GM19193 (cell line): ENCODE measurements around the gene MRPS14.

Experiments used
- POLR2A ChIP-seq: IDR thresholded peaks from 4 replicates; pipeline ENCODE4 v1.6.1; 2011; ENCODE audit not compliant: insufficient read depth, insufficient read length; ENCODE audit errors: extremely low read depth

MRPS14 gene

DNA sequence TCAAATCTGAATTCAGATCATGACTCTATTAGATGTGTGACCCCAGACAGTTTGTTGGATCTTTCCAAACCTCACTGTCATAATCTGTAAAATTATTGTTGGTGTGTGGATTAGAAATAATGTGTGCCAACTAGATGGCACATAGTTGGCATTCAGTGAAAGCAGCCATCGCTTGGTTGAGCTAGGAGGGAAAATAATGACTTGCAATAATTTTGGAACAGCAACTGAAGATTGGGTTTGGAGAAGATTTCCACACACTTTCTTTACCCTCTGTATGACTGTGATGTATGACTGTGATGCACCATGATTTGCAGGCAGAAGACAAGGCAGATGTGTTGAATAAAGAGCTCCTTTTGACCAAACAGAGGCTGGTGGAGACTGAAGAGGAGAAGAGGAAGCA lies 47.5 kb downstream of the MRPS14 start:
- TF ChIP-seq POLR2A = no peak

DNA sequence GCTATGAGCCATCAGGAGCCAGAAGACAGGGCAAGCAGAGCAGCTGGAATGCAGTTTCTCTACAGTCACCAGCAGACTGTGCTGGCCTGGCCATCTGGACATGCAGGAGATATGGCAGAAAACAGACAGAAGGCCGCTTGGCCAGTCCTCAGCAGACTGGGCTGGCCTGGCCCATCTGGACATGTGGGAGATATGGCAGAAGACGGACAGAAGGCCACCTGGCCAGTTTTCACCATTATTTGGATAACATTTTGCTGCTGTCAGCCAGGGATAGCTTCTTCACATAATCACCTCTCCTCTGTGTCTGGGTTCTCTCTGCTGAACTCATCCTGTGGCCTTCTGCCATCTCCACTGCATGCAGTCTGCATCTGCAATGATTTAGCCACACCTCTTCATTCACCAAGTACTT lies 48.5 kb downstream of the MRPS14 start:
- no peak for TF ChIP-seq POLR2A

DNA sequence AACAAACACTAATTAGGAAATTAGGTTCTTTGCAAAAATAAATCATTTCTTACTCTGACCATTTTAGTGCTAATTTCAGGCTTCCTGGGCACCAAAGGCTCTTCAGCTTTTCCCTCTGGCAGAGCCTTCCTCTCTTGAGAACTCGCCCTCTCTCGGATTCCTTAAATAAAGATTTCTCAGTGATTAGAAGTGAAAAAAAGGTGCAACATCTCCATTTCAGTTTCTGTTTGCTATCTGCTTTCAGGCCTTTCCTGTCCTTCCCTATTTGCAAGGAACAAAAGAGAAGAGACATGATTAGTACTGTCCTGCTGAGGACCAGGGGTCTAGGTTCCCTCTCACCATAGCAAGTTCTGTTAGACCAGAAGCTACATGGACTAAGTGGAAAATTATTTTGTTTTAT lies 51.3 kb downstream of the MRPS14 start:
- TF ChIP-seq POLR2A = no peak

DNA sequence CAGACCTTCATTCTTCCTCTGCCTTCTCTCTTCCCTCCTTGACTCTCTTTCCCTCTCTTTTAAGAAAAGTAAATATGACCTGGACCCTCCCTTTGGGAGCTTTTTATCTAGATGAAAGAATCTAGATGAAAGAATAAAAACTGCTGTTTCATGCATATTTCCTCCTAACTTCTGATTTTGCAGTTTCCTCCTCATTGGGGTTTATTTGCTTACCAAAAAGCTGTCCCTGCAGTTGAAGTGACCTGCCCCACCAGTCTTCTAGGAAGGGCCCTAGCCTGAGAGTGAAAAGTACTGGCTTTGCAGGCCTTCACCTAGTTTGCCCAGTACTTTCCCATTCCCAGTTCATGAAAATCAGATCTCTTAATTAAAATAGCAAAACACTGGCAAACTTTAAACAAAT lies 51.8 kb downstream of the MRPS14 start:
- no peak for TF ChIP-seq POLR2A

DNA sequence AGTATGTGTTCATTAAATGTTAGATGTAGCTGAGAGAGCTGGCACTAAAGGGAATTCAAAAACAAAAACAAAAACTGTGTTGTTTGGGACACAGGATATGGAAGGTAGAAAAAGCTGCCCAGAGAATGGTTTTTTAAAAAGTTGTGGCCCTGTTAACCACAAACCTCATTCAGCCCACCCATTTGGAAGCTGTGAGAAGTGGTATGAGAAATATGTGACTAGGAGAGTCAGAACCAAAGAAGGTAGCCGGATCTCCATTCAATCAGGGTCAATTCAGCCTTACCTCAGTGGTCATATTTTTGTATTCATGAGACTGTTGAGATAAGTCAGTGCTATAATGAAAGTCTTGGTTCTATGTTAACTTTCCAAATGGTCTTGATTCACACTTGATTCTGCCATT lies 53.2 kb downstream of the MRPS14 start:
- TF ChIP-seq POLR2A = no peak

DNA sequence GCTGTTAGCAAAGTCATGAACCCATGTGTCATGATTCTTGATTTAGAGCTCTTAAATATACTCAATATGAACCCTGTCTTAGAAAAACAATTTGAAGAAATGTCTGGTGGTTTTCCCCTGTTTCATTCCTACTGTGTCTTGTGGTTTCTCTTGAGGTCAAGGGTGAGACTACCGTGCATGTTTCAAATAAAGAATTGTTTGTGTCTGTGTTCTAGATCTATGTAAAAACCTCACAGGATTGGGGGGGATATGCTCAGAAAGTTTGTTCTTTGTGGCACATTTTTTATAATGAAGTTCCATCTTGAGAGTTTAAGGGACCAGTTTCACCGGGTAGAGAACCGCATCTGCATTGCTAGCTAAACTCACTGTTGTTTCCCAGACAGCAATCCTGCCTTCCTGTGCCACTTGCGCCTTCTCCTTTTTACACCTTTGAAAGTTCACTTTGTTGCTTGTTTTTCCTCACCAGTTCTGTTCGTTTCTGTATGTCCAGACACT lies 54.4 kb downstream of the MRPS14 start:
- no peak for TF ChIP-seq POLR2A

DNA sequence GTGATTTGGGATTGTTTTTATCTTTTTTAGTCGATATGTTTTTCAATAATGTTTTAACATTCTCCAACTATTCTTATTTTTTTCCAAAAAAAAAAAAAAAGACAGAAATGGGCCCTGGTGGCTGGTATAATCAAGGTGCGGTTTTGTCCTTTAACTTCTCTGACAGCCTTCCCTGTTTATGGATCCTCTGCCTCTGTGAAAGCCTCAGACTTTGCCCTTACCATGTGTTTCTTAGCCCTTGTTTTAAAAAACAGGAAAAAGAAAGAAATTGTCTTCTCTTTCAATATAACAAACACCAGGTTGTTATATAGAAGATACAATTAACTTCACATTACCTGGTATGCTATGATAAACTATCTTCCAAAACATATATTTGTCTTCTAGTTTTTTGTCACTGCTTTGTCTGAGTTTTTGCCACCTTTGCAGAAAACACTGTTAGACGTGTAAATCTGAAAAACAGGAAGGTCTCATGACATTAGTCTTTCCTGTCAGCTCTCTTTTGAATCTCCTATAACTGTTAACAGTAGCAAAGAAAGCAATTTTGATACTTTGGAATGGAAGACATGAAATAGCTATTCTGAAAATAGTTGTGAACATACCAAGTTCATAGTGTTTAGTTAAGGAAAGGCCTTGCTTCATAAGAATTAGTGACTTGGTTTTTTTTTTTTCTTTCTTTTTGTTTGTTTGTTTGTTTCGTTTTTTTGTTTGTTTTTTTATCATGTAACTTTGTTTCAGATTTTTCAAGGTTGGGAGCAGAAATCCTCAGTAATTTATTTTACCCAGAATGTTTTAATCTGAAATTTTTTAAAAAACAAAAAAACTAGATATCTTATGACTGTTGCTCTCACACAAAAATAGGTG lies 55.1 kb downstream of the MRPS14 start:
- TF ChIP-seq POLR2A = no peak

DNA sequence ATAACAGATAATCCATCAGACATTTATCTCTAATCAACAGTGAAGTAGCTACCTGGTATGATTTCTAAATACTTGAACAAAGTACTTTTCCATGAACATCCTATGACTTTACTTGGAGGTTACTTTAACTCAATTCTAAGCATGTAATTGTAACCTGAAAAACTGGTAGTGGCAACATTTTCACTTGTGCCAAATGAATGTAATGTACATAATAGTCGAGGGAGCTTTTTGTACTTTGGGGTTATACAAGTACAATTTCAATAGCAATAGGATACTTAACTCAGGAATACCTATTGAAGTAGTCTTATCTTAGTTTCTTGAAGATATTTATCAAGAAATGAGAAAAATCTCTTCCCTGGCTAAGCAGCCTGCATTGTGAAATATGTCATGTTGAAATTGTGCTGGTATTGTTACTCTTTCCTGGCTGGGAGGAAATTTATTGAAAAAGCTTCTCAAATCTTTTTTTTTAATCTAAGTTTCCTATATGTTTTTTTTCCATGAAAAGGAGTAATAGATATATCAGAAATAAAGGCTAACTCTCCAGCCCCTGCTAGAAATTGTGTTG lies 57.1 kb downstream of the MRPS14 start:
- TF ChIP-seq POLR2A = no peak

DNA sequence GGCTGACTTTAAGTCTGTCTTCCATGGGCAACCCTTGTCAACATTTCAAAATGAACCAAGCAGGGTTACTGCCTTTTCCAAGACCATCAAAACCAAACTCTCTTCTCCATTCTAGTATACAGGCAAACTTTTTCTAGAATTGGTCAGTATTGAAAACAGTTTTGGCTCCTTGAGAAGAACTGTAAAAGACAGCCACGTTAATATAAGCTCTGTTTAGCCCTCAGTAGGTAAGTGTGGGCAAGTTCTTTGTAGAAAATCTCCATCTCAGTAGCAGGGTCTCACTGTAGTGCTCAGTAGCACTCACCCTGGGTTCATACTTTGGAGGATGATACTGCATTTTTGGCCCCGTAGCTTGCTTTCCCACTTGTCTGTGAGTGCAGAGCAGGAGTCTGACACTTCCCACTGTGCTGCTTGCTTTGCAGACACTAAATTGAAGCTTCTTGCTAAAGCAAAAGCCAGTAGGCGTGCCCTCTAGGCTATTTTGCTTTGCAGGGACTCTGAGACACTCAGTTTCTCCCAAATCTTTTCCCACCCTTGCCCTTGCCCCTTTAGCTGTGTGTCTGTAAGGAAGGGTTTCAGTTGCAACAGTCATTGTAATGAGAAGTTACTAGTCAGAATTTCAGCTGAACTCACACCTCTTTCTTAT lies 57.7 kb downstream of the MRPS14 start:
- no peak for TF ChIP-seq POLR2A

DNA sequence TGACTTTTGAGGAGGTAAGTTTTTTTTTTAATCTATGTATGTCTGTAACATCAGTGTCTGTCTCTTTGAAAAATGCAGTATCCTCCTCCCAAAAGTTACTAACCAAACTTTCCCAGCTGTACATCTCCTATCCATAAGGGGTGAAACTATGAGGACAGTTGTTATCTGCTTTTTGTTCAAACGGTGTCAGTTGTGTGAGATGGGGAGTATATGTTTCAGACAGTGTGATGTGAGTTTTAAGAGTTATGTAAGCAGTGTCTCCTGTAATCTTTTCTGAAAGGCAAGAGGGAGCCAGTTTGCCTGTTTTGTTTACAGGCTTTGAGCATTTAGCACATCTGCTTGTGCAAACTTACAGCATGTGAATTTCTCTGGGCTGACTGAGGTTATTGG lies 58.3 kb downstream of the MRPS14 start:
- TF ChIP-seq POLR2A = no peak

DNA sequence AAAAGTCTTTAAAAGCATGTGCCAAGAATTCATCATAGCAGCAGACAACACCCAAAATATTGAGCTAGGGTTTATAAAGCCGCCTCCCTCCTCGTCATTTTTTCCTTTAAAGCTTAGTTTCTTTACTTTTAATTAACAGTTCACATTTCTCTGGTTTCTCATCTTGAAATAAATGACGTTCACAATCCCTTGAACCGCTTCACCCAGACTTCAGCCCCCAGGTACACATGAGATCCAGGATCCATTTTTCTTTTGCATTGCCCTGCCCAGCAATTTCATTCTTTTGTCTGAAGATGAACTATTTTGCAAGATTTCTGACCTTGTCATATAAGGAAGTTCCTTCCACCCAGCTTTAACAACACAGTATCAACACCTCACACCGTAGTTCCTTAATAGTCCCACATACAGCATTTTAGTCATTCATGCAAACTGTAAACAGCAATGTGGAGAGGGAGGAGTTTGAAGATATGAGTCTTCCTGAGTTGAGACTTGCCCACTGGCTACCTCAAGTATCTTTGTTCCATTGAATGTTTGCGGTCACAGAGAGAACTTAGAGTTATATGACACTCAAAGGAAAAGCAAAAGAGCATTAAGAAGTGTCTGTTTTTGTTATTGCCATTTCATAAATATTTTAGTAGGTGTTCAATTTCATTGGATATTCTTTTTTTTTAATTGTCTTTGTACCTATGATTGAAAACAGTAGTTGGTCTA lies 58.8 kb downstream of the MRPS14 start:
- TF ChIP-seq POLR2A = no peak

DNA sequence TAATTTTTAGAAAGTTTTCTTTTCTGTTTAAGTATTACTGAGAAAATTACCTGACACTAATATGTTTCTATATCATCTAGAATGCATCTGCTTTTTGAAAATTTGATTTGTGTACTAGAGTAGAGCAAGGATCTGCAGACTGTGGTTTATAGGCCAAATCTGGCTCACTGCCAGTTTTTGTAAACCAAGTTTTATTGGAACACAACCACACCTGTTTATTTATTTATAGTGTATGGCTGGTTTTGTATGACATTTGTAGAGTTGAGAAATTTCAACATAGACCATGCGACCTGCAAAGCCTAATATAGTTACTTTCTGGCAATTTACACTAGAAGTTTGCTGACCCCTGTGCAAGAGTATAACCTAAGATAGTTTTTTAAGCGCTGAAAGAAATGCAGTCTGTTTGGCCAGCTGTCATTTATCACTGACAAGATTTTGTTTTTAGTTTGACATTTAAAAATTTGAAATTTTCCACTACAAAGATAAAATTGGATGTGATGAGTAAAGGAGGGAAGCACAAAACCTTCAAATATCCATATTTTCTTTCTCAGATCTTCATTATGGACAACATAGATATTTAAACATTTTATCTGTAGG lies 59.6 kb downstream of the MRPS14 start:
- no peak for TF ChIP-seq POLR2A
